HEK293 (cell line): ENCODE data around the gene PEAR1.

Source experiments
- FEZF1 ChIP-seq: fragments of 450-650 bp; formaldehyde crosslinking; IDR thresholded peaks from 2 replicates; pipeline ENCODE4 v1.5.1; 2016; ENCODE audit warnings: missing biosample characterization, missing genetic modification characterization
- KLF8 ChIP-seq: fragments of 450-650 bp; formaldehyde crosslinking; IDR thresholded peaks from 2 replicates; pipeline ENCODE4 v1.5.1; 2016; ENCODE audit warnings: missing biosample characterization, missing genetic modification characterization
- MZF1 ChIP-seq: fragments of 450-650 bp; formaldehyde crosslinking; IDR thresholded peaks from 2 replicates; pipeline ENCODE4 v1.5.1; 2017; ENCODE audit warnings: missing biosample characterization, missing genetic modification characterization, borderline replicate concordance
- SCRT1 ChIP-seq: fragments of 450-650 bp; formaldehyde crosslinking; IDR thresholded peaks from 2 replicates; pipeline ENCODE4 v1.5.1; 2016; ENCODE audit warnings: missing biosample characterization, missing genetic modification characterization, borderline replicate concordance
- ZBTB21 ChIP-seq: fragments of 450-650 bp; formaldehyde crosslinking; IDR thresholded peaks from 2 replicates; pipeline ENCODE4 v1.5.1; 2017; ENCODE audit warnings: missing biosample characterization, missing genetic modification characterization
- ZIC2 ChIP-seq: fragments of 450-650 bp; formaldehyde crosslinking; IDR thresholded peaks from 2 replicates; pipeline ENCODE4 v1.5.1; 2016; ENCODE audit warnings: missing biosample characterization, missing genetic modification characterization
- ZNF2 ChIP-seq: fragments of 450-650 bp; formaldehyde crosslinking; IDR thresholded peaks from 2 replicates; pipeline ENCODE4 v1.5.1; 2016; ENCODE audit warnings: missing biosample characterization, missing genetic modification characterization
- ZNF223 ChIP-seq: fragments of 450-650 bp; formaldehyde crosslinking; IDR thresholded peaks from 2 replicates; pipeline ENCODE4 v1.5.1; 2016; ENCODE audit warnings: missing biosample characterization, missing genetic modification characterization
- ZNF24 ChIP-seq: fragments of 450-650 bp; formaldehyde crosslinking; IDR thresholded peaks from 2 replicates; pipeline ENCODE4 v1.5.1; 2016; ENCODE audit warnings: missing biosample characterization, missing genetic modification characterization
- ZNF274 ChIP-seq, 2 experiments: fragments of 200-500 bp in 1 of 2; fragments of 450-650 bp in 1 of 2; sonication (Bioruptor generic) in 1 of 2; formaldehyde crosslinking in 1 of 2; IDR thresholded peaks; 2 replicates each; pipeline versions ENCODE4 v1.5.1 to v1.6.1; 2014 to 2016; ENCODE audit warnings: borderline replicate concordance in 1 of 2, inconsistent platforms in 1 of 2, low read length in 1 of 2, missing biosample characterization in 1 of 2, missing genetic modification characterization in 1 of 2
- ZNF302 ChIP-seq: fragments of 450-650 bp; formaldehyde crosslinking; IDR thresholded peaks from 2 replicates; pipeline ENCODE4 v1.5.1; 2016; ENCODE audit warnings: missing biosample characterization, missing genetic modification characterization, low read depth
- ZNF391 ChIP-seq: fragments of 450-650 bp; formaldehyde crosslinking; IDR thresholded peaks from 2 replicates; pipeline ENCODE4 v1.5.1; 2016; ENCODE audit warnings: low read depth, missing biosample characterization, missing genetic modification characterization, borderline replicate concordance
- ZNF394 ChIP-seq: fragments of 450-650 bp; formaldehyde crosslinking; IDR thresholded peaks from 2 replicates; pipeline ENCODE4 v1.5.1; 2016; ENCODE audit warnings: missing biosample characterization, missing genetic modification characterization, mild to moderate bottlenecking, moderate library complexity, borderline replicate concordance
- ZNF433 ChIP-seq: fragments of 450-650 bp; formaldehyde crosslinking; IDR thresholded peaks from 2 replicates; pipeline ENCODE4 v1.5.1; 2016; ENCODE audit warnings: missing biosample characterization, missing genetic modification characterization, low read depth
- ZNF529 ChIP-seq: fragments of 450-650 bp; formaldehyde crosslinking; IDR thresholded peaks from 2 replicates; pipeline ENCODE4 v1.5.1; 2017; ENCODE audit warnings: missing genetic modification characterization, missing biosample characterization; ENCODE audit not compliant: insufficient replicate concordance
- ZNF585B ChIP-seq: fragments of 450-650 bp; formaldehyde crosslinking; IDR thresholded peaks from 2 replicates; pipeline ENCODE4 v1.5.1; 2016; ENCODE audit warnings: missing biosample characterization, missing genetic modification characterization
- ZNF658 ChIP-seq: fragments of 450-650 bp; formaldehyde crosslinking; IDR thresholded peaks from 2 replicates; pipeline ENCODE4; 2016; ENCODE audit warnings: missing biosample characterization, missing genetic modification characterization
- ZNF707 ChIP-seq: fragments of 450-650 bp; formaldehyde crosslinking; IDR thresholded peaks from 2 replicates; pipeline ENCODE4 v1.5.1; 2016; ENCODE audit warnings: missing biosample characterization, missing genetic modification characterization
- ZXDB ChIP-seq: fragments of 450-650 bp; formaldehyde crosslinking; IDR thresholded peaks from 2 replicates; pipeline ENCODE4 v1.5.1; 2016; ENCODE audit warnings: missing biosample characterization, missing genetic modification characterization
- TF ChIP-seq, protein P1 (sequence below): fragments of 450-650 bp; formaldehyde crosslinking; IDR thresholded peaks from 2 replicates; pipeline ENCODE4 v1.5.1; 2016; ENCODE audit warnings: missing biosample characterization, missing genetic modification characterization
- TF ChIP-seq, protein P2 (sequence below): fragments of 450-650 bp; formaldehyde crosslinking; IDR thresholded peaks from 2 replicates; pipeline ENCODE4 v1.5.1; 2016; ENCODE audit warnings: missing biosample characterization, missing genetic modification characterization, borderline replicate concordance
- TF ChIP-seq, protein P3 (sequence below): fragments of 450-650 bp; formaldehyde crosslinking; IDR thresholded peaks from 2 replicates; pipeline ENCODE4 v1.5.1; 2016; ENCODE audit warnings: missing biosample characterization, missing genetic modification characterization, low read depth
- TF ChIP-seq, protein P4 (sequence below): fragments of 450-650 bp; formaldehyde crosslinking; IDR thresholded peaks from 2 replicates; pipeline ENCODE4 v1.5.1; 2017; ENCODE audit warnings: missing biosample characterization, mild to moderate bottlenecking, missing genetic modification characterization, moderate library complexity
- TF ChIP-seq, protein P5 (sequence below): fragments of 450-650 bp; formaldehyde crosslinking; IDR thresholded peaks from 2 replicates; pipeline ENCODE4 v1.5.1; 2017; ENCODE audit warnings: missing biosample characterization, missing genetic modification characterization
- TF ChIP-seq, protein P6 (sequence below): fragments of 450-650 bp; formaldehyde crosslinking; IDR thresholded peaks from 2 replicates; pipeline ENCODE4 v1.5.1; 2016; ENCODE audit warnings: missing biosample characterization, missing genetic modification characterization

The PEAR1 gene

DNA sequence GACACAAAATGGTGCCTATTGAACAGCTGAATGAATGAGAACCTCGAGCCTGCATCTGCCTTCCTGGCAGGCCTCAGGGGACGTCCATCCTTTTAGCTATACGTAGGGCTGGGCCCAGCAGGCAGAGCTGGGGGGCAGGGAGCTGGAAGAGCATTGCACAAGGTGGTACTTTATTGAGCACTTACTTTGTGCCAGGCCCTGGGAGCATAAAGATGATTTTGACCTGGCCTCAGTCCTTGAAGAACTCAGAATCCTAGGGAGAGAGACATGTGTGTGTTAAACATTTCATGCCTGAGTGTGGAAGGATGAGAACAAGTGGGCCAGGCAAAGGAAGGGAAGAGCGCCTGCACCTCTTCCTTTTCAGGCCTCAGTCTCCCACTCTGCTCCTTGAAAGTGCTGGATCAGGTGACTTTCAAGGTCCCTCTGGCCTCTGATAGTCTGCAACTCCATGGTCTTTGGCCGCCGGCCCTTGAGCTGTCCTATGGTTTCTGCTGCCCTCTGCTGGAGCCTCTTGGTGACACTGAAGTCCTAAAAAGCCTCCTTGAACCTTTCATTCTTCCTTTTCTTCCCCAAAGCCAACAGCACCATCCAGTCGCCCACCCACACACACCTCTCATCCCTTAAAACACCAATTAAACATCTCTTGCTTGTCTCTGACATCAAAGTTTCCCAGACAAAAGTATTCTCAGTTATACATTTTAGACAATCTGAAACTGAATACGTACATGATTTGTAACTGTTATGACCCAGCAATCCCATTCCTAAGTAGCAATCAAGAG, 3.5 kb upstream of the PEAR1 start (continued):
- TF ChIP-seq, protein P1, sequence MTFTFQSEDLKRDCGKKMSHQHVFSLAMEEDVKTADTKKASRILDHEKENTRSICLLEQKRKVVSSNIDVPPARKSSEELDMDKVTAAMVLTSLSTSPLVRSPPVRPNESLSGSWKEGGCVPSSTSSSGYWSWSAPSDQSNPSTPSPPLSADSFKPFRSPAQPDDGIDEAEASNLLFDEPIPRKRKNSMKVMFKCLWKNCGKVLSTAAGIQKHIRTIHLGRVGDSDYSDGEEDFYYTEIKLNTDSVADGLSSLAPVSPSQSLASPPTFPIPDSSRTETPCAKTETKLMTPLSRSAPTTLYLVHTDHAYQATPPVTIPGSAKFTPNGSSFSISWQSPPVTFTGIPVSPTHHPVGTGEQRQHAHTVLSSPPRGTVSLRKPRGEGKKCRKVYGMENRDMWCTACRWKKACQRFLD (tag by site-specific recombination): no peak
- no peak for TF ChIP-seq ZNF707 (tag by site-specific recombination)
- TF ChIP-seq, protein P2, sequence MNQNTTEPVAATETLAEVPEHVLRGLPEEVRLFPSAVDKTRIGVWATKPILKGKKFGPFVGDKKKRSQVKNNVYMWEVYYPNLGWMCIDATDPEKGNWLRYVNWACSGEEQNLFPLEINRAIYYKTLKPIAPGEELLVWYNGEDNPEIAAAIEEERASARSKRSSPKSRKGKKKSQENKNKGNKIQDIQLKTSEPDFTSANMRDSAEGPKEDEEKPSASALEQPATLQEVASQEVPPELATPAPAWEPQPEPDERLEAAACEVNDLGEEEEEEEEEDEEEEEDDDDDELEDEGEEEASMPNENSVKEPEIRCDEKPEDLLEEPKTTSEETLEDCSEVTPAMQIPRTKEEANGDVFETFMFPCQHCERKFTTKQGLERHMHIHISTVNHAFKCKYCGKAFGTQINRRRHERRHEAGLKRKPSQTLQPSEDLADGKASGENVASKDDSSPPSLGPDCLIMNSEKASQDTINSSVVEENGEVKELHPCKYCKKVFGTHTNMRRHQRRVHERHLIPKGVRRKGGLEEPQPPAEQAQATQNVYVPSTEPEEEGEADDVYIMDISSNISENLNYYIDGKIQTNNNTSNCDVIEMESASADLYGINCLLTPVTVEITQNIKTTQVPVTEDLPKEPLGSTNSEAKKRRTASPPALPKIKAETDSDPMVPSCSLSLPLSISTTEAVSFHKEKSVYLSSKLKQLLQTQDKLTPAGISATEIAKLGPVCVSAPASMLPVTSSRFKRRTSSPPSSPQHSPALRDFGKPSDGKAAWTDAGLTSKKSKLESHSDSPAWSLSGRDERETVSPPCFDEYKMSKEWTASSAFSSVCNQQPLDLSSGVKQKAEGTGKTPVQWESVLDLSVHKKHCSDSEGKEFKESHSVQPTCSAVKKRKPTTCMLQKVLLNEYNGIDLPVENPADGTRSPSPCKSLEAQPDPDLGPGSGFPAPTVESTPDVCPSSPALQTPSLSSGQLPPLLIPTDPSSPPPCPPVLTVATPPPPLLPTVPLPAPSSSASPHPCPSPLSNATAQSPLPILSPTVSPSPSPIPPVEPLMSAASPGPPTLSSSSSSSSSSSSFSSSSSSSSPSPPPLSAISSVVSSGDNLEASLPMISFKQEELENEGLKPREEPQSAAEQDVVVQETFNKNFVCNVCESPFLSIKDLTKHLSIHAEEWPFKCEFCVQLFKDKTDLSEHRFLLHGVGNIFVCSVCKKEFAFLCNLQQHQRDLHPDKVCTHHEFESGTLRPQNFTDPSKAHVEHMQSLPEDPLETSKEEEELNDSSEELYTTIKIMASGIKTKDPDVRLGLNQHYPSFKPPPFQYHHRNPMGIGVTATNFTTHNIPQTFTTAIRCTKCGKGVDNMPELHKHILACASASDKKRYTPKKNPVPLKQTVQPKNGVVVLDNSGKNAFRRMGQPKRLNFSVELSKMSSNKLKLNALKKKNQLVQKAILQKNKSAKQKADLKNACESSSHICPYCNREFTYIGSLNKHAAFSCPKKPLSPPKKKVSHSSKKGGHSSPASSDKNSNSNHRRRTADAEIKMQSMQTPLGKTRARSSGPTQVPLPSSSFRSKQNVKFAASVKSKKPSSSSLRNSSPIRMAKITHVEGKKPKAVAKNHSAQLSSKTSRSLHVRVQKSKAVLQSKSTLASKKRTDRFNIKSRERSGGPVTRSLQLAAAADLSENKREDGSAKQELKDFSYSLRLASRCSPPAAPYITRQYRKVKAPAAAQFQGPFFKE (tag by site-specific recombination): no peak
- no peak for TF ChIP-seq ZNF302 (tag by site-specific recombination)
- no peak for TF ChIP-seq ZIC2
- TF ChIP-seq MZF1 (tag by site-specific recombination): no peak
- TF ChIP-seq, protein P3, sequence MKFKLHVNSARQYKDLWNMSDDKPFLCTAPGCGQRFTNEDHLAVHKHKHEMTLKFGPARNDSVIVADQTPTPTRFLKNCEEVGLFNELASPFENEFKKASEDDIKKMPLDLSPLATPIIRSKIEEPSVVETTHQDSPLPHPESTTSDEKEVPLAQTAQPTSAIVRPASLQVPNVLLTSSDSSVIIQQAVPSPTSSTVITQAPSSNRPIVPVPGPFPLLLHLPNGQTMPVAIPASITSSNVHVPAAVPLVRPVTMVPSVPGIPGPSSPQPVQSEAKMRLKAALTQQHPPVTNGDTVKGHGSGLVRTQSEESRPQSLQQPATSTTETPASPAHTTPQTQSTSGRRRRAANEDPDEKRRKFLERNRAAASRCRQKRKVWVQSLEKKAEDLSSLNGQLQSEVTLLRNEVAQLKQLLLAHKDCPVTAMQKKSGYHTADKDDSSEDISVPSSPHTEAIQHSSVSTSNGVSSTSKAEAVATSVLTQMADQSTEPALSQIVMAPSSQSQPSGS (tag by site-specific recombination): no peak
- 0 out of 2 replicates have a peak, but pooled peaks have one; percentile 19 for TF ChIP-seq ZXDB (tag by site-specific recombination)
- TF ChIP-seq ZNF433 (tag by site-specific recombination): no peak
- no peak for TF ChIP-seq ZNF274 (IDR thresholded peaks at IDR 0.05; ENCODE audit: low read length)
- no peak for TF ChIP-seq ZNF274 (tag by site-specific recombination; IDR thresholded peaks at IDR 0.05; ENCODE audit: borderline replicate concordance)
- TF ChIP-seq, protein P4, sequence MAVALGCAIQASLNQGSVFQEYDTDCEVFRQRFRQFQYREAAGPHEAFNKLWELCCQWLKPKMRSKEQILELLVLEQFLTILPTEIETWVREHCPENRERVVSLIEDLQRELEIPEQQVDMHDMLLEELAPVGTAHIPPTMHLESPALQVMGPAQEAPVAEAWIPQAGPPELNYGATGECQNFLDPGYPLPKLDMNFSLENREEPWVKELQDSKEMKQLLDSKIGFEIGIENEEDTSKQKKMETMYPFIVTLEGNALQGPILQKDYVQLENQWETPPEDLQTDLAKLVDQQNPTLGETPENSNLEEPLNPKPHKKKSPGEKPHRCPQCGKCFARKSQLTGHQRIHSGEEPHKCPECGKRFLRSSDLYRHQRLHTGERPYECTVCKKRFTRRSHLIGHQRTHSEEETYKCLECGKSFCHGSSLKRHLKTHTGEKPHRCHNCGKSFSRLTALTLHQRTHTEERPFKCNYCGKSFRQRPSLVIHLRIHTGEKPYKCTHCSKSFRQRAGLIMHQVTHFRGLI (tag by site-specific recombination): no peak
- peak; percentile 30; the same call in 1 of the 2 replicates for TF ChIP-seq ZNF2
- TF ChIP-seq ZNF394: no peak
- no peak for TF ChIP-seq KLF8
- TF ChIP-seq SCRT1 (tag by site-specific recombination): no peak
- no peak for TF ChIP-seq ZNF529 (tag by site-specific recombination)
- no peak for TF ChIP-seq ZNF391
- 0 out of 2 replicates have a peak, but pooled peaks have one; percentile 30 for TF ChIP-seq ZNF24 (tag by site-specific recombination)
- TF ChIP-seq ZNF585B: no peak
- no peak for TF ChIP-seq ZNF223
- TF ChIP-seq, protein P5, sequence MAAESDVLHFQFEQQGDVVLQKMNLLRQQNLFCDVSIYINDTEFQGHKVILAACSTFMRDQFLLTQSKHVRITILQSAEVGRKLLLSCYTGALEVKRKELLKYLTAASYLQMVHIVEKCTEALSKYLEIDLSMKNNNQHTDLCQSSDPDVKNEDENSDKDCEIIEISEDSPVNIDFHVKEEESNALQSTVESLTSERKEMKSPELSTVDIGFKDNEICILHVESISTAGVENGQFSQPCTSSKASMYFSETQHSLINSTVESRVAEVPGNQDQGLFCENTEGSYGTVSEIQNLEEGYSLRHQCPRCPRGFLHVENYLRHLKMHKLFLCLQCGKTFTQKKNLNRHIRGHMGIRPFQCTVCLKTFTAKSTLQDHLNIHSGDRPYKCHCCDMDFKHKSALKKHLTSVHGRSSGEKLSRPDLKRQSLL (tag by site-specific recombination): no peak
- TF ChIP-seq ZBTB21 (tag by site-specific recombination): no peak
- TF ChIP-seq, protein P6, sequence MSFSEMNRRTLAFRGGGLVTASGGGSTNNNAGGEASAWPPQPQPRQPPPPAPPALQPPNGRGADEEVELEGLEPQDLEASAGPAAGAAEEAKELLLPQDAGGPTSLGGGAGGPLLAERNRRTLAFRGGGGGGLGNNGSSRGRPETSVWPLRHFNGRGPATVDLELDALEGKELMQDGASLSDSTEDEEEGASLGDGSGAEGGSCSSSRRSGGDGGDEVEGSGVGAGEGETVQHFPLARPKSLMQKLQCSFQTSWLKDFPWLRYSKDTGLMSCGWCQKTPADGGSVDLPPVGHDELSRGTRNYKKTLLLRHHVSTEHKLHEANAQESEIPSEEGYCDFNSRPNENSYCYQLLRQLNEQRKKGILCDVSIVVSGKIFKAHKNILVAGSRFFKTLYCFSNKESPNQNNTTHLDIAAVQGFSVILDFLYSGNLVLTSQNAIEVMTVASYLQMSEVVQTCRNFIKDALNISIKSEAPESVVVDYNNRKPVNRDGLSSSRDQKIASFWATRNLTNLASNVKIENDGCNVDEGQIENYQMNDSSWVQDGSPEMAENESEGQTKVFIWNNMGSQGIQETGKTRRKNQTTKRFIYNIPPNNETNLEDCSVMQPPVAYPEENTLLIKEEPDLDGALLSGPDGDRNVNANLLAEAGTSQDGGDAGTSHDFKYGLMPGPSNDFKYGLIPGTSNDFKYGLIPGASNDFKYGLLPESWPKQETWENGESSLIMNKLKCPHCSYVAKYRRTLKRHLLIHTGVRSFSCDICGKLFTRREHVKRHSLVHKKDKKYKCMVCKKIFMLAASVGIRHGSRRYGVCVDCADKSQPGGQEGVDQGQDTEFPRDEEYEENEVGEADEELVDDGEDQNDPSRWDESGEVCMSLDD: no peak
- no peak for TF ChIP-seq FEZF1 (tag by site-specific recombination)
- TF ChIP-seq ZNF658: no peak
